GM12864 (cell line): ENCODE results near the gene WDR81.
A peak's percentile ranks its signal among the peaks of the same experiment; 100 is the strongest.

Experiments used
- DNase-seq: peaks from one replicate; pipeline ENCODE4 v3.0.0-alpha.2; 2011; ENCODE audit warnings: low read depth
- H3K4me3 ChIP-seq: 2 replicates; pipeline ENCODE4 v1.5.1; 2011; ENCODE audit warnings: mild to moderate bottlenecking, low read depth, low read length, control low read depth
- CTCF ChIP-seq: IDR thresholded peaks from 2 replicates; pipeline ENCODE4 v1.5.1; 2011; ENCODE audit warnings: low read depth, mild to moderate bottlenecking, moderate library complexity, low read length, control low read depth, inconsistent platforms; ENCODE audit errors: missing control alignments

Gene WDR81

GRCh38 chr17:1713878-1714426, 10.6 kb upstream of the WDR81 start:
- TF ChIP-seq CTCF: peak; percentile 33
- DNase-seq: no peak
- H3K4me3 ChIP-seq: no peak overlapping the region

GRCh38 chr17:1714427-1714979, 10.0 kb upstream of the WDR81 start:
- DNase-seq: no peak
- no peak for TF ChIP-seq CTCF
- no peak overlapping the region; the same call in 1 of the 2 replicates for H3K4me3 ChIP-seq

GRCh38 chr17:1714980-1715802, 9.3 kb upstream of the WDR81 start:
- TF ChIP-seq CTCF: no peak
- no peak for DNase-seq

GRCh38 chr17:1715803-1716075, 8.8 kb upstream of the WDR81 start:
- DNase-seq: no peak
- TF ChIP-seq CTCF: no peak
- peak overlapping the region; percentile 76 for H3K4me3 ChIP-seq

More at GRCh38 chr17:1714980-1715802, 9.3 kb upstream of the WDR81 start:
- H3K4me3 ChIP-seq: peak overlapping the region; percentile 76

- TF ChIP-seq CTCF: no peak
- DNase-seq: peak; percentile 100
- peak overlapping the region; percentile 88 for H3K4me3 ChIP-seq
Observed at GRCh38 chr17:1716076-1716911, 8.2 kb upstream of the WDR81 start.

- peak overlapping the region; percentile 88 for H3K4me3 ChIP-seq
- TF ChIP-seq CTCF: no peak
- peak; percentile 99 for DNase-seq
Observed at GRCh38 chr17:1716912-1717695, 7.4 kb upstream of the WDR81 start.
